OCI-LY7 (cell line): Measurements from ENCODE around the gene KIF3C.

ENCODE experiments used
- CTCF ChIP-seq: fragments of 200-600 bp; sonication (generic); conservative IDR thresholded peaks from 2 replicates; pipeline ENCODE4 v1.5.1; 2014; ENCODE audit warnings: mild to moderate bottlenecking, antibody characterized with exemption, low read length, moderate library complexity, mixed read lengths
- EZH2phosphoT487 ChIP-seq: fragments of 200-600 bp; sonication (generic); IDR thresholded peaks from 2 replicates; pipeline ENCODE4 v1.6.1; 2018; ENCODE audit warnings: low read depth, borderline replicate concordance, mild to moderate bottlenecking, mixed run types, antibody characterized with exemption, low read length, moderate library complexity, mixed read lengths

DNA sequence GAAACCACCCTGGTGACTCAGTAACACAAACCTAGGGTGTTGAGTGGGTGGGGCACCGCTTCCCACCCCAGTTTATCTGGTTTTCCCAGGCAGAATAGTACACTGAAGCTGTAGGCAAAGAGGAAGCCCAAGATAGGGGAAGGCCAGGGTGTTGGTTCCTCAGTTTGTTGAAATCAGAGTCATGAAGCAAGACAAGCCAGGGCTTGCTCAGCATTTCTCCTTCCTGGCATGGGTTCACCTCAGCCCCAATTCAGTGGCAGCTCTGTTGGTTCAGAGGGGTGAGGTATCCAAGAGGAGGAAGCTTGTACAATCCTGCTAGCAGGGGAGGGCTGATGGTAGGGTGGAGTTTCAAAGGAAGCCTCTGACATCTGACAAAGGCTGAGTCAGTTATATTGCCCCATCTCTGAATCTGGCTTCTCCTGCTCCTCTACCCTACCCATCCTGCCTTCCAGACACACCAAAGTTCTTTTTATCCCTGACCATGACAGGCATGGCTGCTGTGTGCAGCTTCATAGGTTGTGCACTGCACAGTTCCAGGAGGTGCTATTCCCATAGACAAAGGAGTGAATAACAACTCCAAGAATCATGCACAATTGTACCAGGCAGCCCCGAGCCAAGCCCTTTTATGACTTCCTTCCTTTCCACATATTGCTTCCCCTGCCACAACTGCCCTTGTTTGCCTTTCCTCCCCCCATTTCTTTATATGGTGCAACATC is 26.7 kb upstream of the KIF3C start:
- no peak for TF ChIP-seq CTCF
- no peak for TF ChIP-seq EZH2phosphoT487
